ENCODE measurements around the gene TRIM40.

TRIM40 gene, protein sequence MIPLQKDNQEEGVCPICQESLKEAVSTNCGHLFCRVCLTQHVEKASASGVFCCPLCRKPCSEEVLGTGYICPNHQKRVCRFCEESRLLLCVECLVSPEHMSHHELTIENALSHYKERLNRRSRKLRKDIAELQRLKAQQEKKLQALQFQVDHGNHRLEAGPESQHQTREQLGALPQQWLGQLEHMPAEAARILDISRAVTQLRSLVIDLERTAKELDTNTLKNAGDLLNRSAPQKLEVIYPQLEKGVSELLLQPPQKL

DNA sequence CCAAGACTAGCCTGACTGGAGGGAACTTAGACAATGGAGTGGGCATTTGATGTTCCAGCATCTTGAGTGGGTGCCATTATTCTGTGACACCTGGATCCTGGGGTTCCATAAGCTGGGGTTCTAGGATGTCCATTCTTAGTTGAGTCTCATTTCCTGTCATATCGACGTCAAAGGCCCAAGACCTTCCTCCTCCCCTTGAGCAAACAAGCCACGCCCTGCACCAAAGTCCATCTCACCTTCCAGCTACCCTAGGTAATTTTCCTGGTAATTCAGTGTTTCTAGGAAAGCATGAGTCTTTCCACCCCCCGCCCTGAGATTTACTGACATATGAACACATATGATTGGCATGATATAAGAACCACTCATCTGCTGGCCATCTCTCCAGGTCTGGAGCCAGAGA is at the start of gene TRIM40:
Gene TRIM40 (plus strand): TSS at position 384 of the 400 bp plus-strand sequence. CDS start 897 bp downstream, outside the sequence.
- no peak for DNase-seq

DNA sequence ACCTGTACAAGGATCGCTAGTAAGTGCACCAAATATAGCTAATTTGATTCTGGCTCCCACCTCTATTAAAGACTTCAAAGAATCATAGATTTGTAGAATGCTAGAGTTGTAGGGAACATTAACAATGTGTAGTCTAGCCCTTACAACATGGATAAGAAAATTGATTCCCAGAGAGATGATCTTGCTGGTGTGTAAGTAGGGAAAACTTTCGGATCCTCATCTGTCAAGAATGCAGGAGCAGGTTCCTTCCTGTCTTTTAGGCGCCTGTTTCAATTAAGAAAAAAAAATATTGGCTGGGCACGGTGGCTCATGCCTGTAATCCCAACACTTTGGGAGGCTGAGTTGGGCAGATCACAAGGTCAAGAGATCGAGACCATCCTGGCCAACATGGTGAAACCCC is 48.1 kb upstream of the TRIM40 start:
- DNase-seq, result no peak

DNA sequence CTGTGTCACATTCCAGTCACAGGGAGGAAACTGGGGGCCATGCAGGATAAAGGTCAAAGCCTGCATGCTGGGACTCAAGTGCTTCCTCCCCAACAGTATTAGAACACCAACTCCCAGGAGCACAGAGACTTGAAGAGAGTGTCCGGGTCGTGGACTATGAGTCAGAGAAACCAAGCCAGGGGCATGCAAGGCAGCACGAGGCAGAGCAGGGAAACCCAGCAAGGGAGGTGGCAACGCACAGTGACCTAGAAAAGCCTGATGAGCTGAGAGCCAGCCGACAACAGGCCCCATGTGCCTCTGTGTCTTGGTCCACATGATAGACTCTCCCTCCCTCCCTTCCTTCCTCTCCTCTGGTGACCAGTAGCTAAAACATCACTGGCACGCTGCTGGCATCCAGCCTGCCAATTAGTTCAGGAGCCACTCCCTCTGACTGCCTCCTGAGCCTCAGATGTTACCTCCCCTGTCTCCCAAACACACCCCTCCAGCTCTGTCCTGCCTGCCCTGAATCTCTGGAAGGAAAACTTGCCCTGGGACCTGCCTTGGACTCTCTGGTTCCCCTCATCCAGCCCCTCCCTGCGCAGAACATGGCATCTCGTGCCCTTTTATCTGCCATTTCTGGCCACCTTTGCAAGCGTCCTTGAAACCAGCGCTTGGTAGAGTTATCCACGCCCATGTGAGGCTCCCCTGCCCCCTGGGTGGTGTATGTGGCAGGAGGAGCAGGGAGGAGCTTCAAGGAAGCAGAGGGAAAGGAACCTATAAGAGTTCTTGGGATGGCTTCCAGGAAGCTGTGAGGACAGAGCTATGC is 44.2 kb upstream of the TRIM40 start:
- DNase-seq, result no peak

DNA sequence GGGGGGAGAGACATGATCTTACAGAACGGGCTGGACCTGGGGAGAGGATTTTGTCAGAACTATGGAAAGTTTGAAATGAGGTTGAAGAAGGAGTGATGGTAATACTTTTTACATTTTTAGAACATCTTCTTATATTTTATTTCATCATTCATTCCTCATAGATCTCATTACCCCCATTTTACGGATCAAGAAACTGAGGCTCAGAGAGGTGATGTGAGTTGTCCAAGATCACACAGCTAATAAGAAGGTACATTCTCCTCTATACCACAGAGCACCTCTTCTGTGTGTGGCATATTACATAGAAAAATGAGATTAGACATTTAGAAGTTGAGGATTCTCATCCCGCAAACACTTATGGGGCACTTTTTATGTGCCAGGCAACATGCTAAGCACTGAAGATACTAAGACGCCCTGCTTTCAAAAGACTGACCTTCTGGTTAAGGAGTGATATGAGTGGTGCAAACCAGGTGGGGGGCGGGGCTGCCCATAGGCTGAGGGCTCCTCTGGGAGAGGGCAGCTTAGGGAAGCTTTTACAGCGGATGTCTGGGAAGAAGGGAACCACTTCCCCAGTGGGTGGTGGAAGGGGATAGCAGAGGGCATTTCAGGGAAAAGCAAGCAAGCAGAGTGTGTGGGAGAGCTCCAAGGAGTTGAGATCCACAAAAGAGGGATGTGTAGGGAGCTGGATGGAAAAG is 42.9 kb upstream of the TRIM40 start:
- DNase-seq, result no peak

DNA sequence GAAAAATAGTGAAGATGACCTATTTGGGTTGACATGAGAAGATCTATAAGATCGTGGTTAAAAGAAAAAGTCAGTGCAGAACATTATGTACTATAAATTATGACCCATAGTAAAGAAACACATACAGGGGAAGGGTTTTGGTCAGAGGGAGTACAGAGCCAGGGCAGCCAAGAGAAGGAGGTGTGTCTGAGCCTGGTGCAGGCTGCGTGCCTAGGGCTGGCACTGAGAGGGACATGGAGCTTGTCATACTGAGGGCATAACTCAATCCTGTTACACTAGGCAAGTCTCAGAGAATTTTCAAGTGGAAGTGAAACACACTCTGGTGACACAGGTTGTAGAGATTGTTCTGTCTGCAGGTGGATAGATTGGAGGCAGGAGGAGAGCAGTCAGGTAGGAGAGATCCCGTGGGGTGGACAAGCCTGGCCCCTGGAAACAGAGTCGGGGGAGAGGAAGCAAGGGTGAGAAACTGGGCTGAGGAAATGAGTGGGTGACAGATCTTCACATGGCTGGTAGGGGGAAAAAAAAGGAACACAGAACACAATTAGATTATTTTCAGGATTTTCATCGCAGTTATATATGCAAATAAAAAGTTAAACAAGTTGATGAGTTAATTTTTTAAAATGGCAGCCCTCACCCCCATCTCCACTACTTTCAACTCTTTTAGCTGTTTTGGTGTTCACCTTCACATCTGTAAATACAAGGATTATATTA is 41.8 kb upstream of the TRIM40 start:
- DNase-seq, result no peak

DNA sequence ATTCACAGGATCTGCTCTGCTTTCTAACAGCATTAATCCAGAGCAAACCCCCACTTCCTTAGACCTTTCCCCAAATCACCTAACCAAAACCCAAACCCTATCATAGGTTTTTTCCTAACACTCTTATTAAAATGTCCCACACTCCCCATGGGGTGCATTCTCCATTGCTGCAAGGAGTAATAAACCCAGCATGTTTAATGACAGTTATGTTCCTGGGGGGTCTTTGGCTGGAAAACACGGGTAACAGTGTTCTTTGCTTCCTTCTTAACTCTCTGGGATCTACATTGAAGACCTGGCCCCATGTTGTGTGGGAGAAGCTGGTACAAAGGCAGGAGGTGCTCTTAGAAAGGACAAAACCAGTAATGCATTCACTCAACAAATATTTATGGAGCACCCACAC is 39.1 kb upstream of the TRIM40 start:
- DNase-seq, result no peak

DNA sequence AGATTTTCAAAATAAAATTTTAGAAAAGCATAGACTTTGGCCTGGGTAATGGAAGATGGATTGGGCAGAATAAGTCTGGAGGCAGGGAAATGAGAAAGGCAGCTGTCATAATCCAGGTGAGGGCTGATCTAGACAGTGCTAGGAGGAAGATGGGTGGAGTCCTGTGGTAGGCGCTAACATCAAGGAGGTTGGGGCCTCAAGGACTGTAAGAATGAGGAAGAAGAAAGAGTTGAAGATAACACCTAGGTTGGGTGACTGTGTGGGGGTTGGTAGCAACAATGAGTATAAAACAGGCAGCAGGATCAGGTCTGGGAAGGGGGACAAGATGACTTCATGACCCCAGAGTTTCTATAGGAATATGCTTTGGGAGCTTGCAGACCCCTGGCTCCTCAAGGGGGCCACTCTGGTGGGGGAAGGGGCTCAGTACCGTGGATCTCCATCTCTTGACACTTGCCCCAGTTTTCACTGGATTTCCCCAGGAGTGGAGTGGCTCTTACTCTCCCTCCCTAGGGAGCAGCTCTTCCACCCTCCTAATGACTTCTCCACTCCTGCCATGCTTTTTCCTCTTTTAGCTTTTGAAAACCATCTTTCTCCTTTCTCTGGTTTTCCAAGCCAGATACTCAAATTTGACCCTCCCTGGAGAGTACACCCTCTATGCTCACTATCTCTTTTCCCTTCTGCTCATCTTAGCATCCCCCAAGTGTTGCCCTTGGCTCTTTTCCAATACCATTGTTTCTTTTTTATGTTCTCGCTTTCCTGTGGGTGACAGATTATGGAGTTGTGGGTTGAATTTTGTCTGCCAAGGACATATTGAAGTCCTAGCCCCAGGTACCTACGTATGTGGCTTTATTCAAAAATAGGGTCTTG is 37.8 kb upstream of the TRIM40 start:
- DNase-seq, result no peak

DNA sequence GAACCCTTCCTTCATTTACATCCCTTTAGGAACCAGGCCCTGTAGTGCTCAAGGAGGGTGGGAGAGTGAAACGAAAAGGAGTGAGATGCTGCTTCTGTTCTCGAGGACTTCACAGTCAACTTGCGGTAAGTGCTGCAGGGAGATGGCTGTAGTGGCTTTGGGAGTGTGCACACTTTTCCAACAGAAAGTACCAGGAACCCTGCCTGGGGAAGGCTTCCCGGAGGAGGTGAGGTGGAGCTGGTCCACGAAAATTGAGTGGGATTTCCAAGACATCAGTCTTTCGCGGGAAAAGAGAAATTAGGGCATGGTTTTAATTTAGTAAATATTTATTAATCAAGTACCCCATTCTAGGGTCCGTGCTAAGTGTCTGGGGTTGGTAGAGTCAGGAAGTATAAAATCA is 35.8 kb upstream of the TRIM40 start:
- no peak for DNase-seq

DNA sequence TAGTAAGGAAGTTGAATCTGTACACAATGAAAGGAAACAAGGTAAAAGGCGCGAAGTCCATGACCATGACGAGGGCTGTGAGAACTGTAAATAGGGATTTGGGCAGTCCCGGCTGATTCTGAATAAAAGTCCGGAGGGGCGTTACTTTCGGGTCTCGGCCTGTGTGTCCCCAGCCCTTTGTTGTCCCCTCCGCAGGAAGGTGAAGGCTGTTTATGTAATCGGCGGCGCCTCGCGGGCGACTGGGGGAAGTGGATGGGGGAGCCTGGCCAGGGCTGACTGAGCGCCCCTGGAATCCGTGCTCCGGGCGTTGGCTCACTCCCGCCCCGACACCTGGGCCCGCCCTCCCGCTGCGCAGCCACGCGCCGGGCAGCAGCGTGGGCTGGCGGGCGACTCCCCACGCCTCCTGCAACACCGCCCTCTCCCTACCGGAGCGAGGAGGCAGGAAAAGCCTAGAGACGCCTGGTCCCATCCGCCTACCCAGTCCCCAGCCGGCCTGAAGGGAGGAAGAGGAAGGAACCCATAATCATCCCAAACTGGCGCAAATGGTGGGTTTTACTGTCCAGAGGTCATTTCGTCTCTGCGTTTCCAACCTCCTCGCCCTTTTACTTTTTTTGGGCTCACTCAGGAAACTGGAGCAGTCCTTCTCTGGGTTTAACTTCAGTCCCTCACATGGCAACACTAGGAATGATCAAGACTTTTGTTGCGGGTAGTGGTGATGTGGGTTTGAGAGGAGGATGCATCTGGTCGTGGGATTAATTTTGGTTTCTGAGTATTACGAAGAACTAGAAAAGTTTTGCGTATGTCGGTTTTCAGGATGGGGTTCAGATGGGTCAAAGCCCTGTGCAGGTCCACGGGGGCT is 35.1 kb upstream of the TRIM40 start:
- no peak for DNase-seq

DNA sequence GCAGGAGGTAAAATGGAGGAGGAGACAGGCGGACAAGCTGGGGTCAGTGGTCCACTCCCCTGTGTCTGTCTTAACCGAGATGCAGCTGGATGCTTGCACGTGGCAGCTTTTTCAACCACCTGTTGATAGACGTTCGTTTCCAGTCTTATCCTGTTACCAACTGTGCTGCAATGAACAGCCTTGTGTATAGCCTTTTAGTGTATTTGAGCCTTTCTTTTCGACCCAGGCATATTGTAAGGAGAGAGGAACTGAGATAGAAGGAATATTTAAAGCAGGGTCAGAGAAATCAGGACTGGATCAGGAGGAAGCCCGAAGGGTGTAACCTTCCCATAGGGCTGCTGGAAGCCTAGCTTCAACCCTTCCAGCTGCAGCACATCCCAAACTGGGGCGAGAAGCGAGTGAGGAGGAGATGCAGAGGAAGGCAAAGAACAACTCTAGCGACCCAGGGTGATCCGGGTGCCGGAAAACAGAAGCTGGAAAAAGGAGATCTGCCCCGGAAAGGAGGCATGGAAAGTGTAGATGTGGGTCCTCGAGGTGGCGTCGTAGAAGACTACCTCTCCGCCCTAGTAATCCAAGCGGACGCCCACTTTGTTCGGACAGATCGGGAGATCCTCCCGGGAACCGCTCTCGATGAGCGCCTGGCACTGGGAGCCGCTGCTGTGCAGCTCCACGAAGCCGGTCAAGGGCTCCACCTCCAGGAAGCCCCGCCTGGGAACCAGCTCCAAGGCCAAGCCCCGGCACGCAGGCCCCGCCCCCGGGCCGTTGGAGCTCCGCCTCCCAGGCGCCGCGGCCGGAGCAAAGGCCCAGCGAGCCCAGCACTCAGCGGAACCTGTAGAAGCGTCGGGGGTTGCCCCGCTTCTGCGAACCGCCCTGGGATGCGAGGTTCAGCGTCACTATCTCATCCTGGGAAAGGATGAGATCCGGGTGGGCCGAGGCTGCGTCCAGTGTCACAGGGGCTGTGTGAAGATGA is 34.2 kb upstream of the TRIM40 start:
- no peak for DNase-seq

DNA sequence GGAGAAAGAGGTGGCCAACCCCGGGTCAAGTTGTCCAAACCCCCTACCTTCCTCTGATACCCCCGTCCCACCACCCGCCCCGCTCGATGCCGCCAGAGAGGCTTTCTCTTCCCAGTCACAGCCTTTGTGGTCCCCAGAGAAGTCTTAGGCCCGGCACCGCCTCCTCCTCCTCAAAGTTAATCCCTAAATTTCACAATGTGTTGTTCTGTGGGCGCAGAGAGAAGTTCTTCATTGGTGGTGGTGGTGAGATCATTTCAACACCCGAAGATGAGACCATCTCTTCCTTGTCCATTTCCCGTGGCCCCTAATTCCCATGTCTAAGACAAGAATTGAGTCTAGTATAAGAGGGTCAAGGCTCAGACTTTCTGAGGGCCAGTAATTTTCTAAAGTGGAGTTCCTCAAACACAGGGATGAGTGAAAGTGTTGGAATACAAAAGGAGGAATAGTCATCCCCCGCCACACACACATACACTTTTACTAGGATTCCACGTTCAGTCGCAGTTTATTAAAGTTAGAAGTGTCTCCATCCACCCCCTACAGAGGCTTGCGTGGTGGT is 33.4 kb upstream of the TRIM40 start:
- no peak for DNase-seq

DNA sequence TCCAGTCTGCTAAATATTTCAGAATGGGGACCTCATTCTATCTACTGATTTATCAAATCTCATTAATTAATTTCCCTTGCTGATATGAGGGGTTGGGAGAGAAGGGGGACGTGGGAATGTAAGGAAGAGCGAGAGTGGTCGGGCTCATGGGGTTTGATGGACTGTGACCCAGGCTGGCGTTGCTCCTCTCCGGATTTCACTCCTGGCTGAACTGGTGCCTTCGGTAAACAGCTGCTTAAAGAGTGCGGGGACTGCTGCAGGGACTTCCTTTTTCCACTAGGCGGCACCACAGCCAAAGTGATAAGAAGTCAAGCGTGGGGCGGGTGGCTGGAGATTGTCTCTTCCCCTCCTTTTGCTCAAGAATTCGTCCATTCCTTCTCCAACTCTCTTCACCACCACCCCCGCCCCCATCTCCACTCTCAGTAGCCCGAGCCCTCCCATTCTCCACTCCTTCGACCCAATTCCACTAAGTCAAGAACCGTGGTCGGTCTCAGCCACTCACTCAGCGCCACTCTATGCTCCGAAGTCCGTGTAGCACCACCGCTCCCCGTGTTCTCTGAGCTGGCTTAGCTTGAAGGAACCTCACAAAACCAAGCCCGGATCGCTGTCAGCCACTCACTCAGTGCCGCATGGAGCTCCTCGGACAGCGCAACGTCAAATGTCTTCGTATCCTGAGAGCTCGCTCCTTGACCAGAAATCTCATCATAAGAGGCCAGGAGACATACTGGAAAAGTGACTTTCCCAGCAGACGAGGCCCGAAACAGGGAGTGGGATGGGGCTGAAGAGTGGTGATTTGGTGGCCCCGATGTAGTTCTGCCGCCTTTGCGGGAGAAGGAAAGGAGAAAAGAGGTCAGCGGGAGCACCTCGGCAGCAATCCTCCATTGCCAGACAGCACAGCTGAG is 32.7 kb upstream of the TRIM40 start:
- DNase-seq, result peak; percentile 45

DNA sequence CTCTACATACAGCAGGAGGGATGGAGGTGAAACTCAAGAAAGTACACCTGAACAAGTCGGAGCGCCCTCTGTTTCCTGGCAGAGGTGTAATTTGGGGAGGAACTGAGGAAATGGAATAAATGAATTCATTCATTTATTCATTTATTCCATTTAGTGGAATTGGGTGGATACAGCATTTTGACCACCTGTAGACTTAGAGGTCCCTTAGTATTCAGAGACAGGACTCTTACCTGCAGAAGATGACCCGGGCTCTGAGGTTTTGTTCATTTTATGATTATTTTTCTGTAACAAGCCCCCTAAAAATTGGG is 32.1 kb upstream of the TRIM40 start:
- DNase-seq, result no peak

DNA sequence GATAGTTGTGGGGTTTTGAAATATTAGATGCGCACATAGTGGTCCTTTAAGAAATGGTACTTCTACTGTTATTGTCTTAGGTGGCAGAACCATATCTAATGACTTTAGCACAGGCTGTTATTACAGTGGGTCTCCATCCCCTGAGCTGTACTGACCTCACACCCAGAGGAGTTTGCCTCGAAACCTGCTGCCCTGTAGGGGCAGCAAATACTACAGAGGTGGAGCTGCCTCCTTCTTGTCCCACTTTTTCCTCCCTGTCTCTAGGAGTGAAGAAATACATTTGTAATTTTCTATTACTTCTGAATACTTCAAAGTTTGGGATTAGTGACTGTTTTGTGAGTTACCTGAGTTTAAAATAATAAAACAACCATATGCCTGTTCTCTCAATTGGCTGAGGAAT is 31.3 kb upstream of the TRIM40 start:
- DNase-seq, result no peak

DNA sequence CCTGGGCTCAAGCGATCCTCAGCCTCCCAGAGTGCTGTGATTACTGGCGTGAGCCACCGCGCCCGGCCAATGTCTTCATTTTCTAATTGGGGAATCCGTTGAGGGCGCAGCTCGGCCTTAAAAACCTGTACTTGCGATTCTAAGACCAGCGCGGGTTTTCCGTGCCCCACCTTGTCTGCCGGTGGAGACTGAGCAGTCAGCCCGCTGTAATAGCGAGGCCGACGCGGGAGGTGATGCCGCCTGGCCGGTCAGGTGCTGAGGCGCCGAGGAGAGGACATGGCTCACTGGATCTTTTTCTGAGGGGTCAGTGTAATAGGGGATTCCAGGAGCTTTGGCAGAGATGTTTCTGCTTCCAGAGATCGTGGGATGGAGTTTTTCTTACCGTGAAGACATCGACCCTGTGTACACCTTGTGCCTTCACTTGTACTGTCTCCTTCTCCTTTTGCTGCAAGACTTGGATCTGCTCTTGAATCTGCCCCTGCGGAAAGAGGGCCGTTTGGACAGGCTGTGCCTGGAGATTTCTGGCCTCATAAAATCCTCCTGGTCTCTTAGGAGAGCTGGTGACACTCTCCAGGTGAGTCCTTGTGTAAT is 24.6 kb upstream of the TRIM40 start:
- DNase-seq, result no peak

DNA sequence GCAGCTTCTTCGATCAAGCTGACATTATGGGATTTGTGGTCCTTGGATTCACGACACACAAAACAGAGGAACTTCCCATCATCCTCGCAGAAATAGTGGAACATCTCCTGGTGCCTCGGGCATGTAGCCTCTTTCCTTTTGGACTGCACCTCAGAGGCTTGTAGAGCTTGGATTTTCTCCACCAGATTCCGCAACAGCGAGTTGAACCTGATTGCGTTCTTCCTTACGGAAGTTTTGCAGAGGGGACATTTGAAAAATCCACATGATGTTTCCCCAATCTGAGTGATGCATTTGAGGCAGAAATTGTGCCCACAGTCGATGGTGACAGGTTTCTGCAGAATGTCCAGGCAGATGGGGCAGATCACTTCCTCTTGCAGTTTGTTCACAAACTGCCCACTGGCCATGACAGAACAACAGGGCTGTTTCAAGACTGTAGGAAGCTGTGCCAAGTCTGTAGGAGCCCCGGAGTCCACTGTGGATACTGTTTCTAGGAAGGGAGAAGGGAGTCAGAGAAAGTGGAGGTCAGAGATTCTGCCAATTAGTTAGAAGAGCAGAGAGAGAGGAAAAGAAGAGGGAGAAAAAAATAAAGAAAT is 23.4 kb upstream of the TRIM40 start:
- DNase-seq, result no peak

DNA sequence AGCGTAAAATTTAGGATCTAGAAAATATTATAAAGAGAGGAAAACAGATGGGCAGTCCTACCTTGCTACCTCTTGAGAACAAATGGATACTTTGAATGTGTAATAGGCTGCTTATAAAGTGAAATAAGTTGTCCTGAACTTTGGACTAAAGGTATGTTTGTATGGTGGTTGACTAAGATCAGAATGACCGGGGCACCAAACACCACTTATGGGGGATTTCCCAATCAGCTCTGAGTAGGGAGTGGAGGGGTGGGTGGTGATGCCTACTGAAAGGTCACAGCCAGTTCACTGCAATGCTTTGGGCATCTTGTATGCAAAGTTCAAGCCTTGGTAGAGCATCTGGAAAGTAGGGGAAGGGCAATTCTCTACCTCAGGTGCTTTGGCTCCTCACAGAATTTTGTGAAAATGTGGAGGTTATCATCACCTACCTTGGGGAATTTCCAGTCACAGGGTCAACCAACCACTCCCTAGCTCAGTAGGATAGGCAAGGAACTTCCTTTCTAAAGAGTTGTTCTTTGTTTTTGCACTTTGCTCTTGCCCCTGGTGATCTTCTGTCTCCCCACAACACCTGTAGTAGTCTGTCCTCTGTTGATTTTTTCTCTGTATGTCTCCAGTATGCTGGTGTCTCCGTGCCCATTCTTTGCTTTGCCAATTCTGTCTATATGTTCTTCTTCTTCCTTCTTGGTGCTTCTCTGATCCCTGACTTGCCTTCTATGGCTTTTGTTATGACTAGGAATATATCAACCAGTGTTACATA is 22.8 kb upstream of the TRIM40 start, which contains the start of gene TRIM31:
Gene TRIM31 (minus strand): TSS at position 88 of the 757 bp plus-strand sequence. CDS start 285 bp downstream, outside the sequence.
- DNase-seq, result no peak

Measured in GF-D8 (cell line).